GM23338 (cell line): ENCODE results near the gene KYAT1. TPM values are rescaled to one million over a fixed set of nuclear protein-coding genes. Genes with fewer than 3 reads are reported as not detected.

Source experiments
- ATAC-seq: fragments of 200-7000 bp; cut with Tn5 transposase; 3 replicates; pipeline ENCODE4 v1.9.1; 2020
- DNase-seq: peaks from one replicate; pipeline ENCODE4 v3.0.0-alpha.2; 2015; ENCODE audit warnings: low spot score
- H2AFZ ChIP-seq: fragments of 200-600 bp; sonication (generic); 2 replicates; pipeline ENCODE4 v1.8.0; 2016; ENCODE audit warnings: antibody characterized with exemption, mild to moderate bottlenecking, moderate library complexity
- H3F3A ChIP-seq: fragments of 200-600 bp; sonication (generic); replicated peaks from 2 replicates; pipeline ENCODE4 v1.8.0; 2017; ENCODE audit warnings: antibody characterized with exemption, mixed run types, low read depth
- H3K27ac ChIP-seq: fragments of 200-600 bp; sonication (generic); 2 replicates; pipeline ENCODE4 v1.6.1; 2016; ENCODE audit warnings: low read depth
- H3K27me3 ChIP-seq: fragments of 200-600 bp; sonication (generic); 2 replicates; pipeline ENCODE4 v1.8.0; 2016; ENCODE audit warnings: mild to moderate bottlenecking, mixed run types, moderate library complexity; ENCODE audit not compliant: insufficient read depth
- H3K36me3 ChIP-seq: fragments of 200-600 bp; sonication (generic); 2 replicates; pipeline ENCODE4 v1.8.0; 2016; ENCODE audit warnings: mild to moderate bottlenecking; ENCODE audit not compliant: insufficient read depth
- H3K4me1 ChIP-seq: fragments of 200-600 bp; sonication (generic); 2 replicates; pipeline ENCODE4 v1.8.0; 2016; ENCODE audit warnings: mild to moderate bottlenecking, moderate library complexity; ENCODE audit not compliant: insufficient read depth
- H3K4me2 ChIP-seq: fragments of 200-600 bp; sonication (generic); 2 replicates; pipeline ENCODE4 v1.7.1; 2017; ENCODE audit warnings: mixed run types
- H3K4me3 ChIP-seq: fragments of 200-600 bp; sonication (generic); 2 replicates; pipeline ENCODE4 v1.6.1; 2016; ENCODE audit warnings: mixed run types
- H3K79me2 ChIP-seq: fragments of 200-600 bp; sonication (generic); replicated peaks from 2 replicates; pipeline ENCODE4 v1.8.0; 2017; ENCODE audit warnings: mild to moderate bottlenecking; ENCODE audit not compliant: insufficient read depth
- H3K9me2 ChIP-seq: fragments of 200-600 bp; sonication (generic); 2 replicates; pipeline ENCODE4 v1.8.0; 2017; ENCODE audit not compliant: insufficient read depth
- H4K20me1 ChIP-seq: fragments of 200-600 bp; sonication (generic); replicated peaks from 2 replicates; pipeline ENCODE4 v1.8.0; 2017; ENCODE audit warnings: mild to moderate bottlenecking; ENCODE audit not compliant: insufficient read depth
- H3K27ac Mint-ChIP-seq: 2 replicates; pipeline ENCODE4 v1.8.0; 2020; ENCODE audit warnings: inconsistent platforms, mild to moderate bottlenecking, moderate library complexity, mixed read lengths
- H3K27me3 Mint-ChIP-seq: 3 replicates; pipeline ENCODE4 v1.8.0; 2022; ENCODE audit warnings: low read depth, mild to moderate bottlenecking, moderate library complexity, mixed read lengths, inconsistent platforms; ENCODE audit not compliant: insufficient read depth, poor library complexity
- H3K36me3 Mint-ChIP-seq: 3 replicates; pipeline ENCODE4 v1.8.0; 2021; ENCODE audit warnings: low read depth, mild to moderate bottlenecking, inconsistent platforms, moderate library complexity, mixed read lengths
- H3K4me1 Mint-ChIP-seq: 3 replicates; pipeline ENCODE4 v1.8.0; 2020; ENCODE audit warnings: mild to moderate bottlenecking, inconsistent platforms, mixed read lengths
- H3K4me3 Mint-ChIP-seq: 3 replicates; pipeline ENCODE4 v1.8.0; 2021; ENCODE audit warnings: moderate library complexity, mild to moderate bottlenecking, inconsistent platforms, mixed read lengths
- H3K9me3 Mint-ChIP-seq: 3 replicates; pipeline ENCODE4 v1.8.0; 2020; ENCODE audit warnings: moderate library complexity, mild to moderate bottlenecking, inconsistent platforms, mixed read lengths
- CREB1 ChIP-seq: fragments of 250-450 bp; sonication (Bioruptor Pico); IDR thresholded peaks from 2 replicates; pipeline ENCODE4 v1.5.0; 2020; ENCODE audit warnings: low read depth, mild to moderate bottlenecking, moderate library complexity
- CTCF ChIP-seq, 2 experiments: fragments of 200-600 bp in 1 of 2; sonication (generic) in 1 of 2; conservative IDR thresholded peaks; 2 replicates each; pipeline versions ENCODE4 v1.5.1 to v1.6.1; 2016 to 2017; ENCODE audit warnings: antibody characterized with exemption in 2 of 2, low read depth in 2 of 2, mild to moderate bottlenecking in 2 of 2, moderate library complexity in 1 of 2
- EZH2 ChIP-seq: fragments of 200-600 bp; sonication (generic); IDR thresholded peaks from one replicate; pipeline ENCODE4 v1.8.0; 2017; ENCODE audit warnings: antibody characterized with exemption, mild to moderate bottlenecking, low read depth; ENCODE audit not compliant: unreplicated experiment
- EZH2phosphoT487 ChIP-seq: fragments of 200-600 bp; sonication (generic); IDR thresholded peaks from one replicate; pipeline ENCODE4 v1.8.1; 2018; ENCODE audit warnings: antibody characterized with exemption; ENCODE audit not compliant: unreplicated experiment
- STAT1 ChIP-seq: IDR thresholded peaks from one replicate; pipeline ENCODE4 v1.6.1; 2016; ENCODE audit warnings: antibody characterized with exemption; ENCODE audit not compliant: unreplicated experiment
- ZNF114 ChIP-seq: fragments of 250-450 bp; sonication (Bioruptor Pico); IDR thresholded peaks from 2 replicates; pipeline ENCODE4 v1.5.0; 2020; ENCODE audit warnings: mild to moderate bottlenecking, moderate library complexity
- ZNF331 ChIP-seq: fragments of 250-450 bp; sonication (Bioruptor Pico); IDR thresholded peaks from 2 replicates; pipeline ENCODE4 v1.5.0; 2020; ENCODE audit warnings: low read depth, mild to moderate bottlenecking, moderate library complexity
- ZNF462 ChIP-seq: fragments of 250-450 bp; sonication (Bioruptor Pico); IDR thresholded peaks from 2 replicates; pipeline ENCODE4 v1.5.0; 2020; ENCODE audit warnings: mild to moderate bottlenecking, moderate library complexity
- polyA plus RNA-seq: library from polyadenylated mRNA; unstranded; fragments of >200 nt; fragmentation: Nextera tagmentation; extraction: Ambion mirVana; gene quantifications from 2 replicates; pipeline ENCODE4 v1.2.1, GENCODE V29; 2016
- total RNA-seq: library from RNA; depleted of rRNA; stranded (reverse); fragments of >200 nt; shearing (Covaris generic); gene quantifications from 2 replicates; pipeline ENCODE4 v1.2.3, GENCODE V29; 2014
- TF ChIP-seq, protein P1 (sequence below): IDR thresholded peaks from 2 replicates; pipeline ENCODE4 v1.6.1; 2016; ENCODE audit warnings: antibody characterized with exemption

The KYAT1 gene
- total and polyA plus RNA-seq, 2 experiments from 2014 or later = 26.1 to 34.0 TPM

DNA sequence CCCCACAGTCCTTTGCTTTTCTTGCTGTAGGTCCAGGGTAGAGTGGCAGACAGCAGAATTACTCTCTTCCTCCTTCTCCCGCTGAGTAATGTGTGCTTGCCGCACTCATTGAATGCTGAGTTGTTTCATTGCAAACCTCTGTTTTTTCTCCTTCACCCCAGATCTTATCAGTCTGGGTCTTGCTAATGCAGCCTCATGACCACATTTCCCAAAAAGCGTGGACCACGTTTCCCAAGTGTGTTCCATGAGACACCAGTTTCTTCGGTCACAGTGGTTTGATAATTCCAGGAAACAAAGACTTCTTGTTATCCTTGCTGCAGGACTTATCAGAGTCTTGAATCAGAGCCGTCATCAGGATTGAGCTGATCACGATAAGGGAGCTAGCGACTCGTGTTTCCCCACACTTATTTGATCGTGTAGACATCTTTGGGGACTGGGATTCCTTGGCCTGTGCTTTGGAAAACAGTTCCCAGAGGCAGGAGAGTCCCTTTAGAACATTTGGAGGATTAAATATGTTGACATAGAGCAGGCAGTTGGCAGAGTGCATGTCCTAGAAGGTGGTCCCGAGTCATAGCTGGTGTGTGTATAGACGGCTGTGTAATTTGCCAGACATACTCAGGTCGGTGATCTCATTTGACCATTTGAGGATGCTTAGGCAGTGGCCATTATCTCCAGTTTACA lies 4.6 kb upstream of the KYAT1 start (continued):
- TF ChIP-seq CTCF (conservative IDR thresholded peaks at IDR 0.05; ENCODE audit: low read depth in 2 of 2) = no peak
- TF ChIP-seq, protein P1, sequence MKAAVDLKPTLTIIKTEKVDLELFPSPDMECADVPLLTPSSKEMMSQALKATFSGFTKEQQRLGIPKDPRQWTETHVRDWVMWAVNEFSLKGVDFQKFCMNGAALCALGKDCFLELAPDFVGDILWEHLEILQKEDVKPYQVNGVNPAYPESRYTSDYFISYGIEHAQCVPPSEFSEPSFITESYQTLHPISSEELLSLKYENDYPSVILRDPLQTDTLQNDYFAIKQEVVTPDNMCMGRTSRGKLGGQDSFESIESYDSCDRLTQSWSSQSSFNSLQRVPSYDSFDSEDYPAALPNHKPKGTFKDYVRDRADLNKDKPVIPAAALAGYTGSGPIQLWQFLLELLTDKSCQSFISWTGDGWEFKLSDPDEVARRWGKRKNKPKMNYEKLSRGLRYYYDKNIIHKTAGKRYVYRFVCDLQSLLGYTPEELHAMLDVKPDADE = no peak

- H3K9me2 ChIP-seq = no peaks in the 10 kb centered on the region
- H2AFZ ChIP-seq = no peak overlapping the region
- DNase-seq (no peak), ATAC-seq (no peak)
- Mint-ChIP-seq H3K36me3 (peaks cover 65% of the 10 kb centered on the region), H3K4me3 (no peak overlapping the region), H3K27ac (peak overlapping the region; percentile 93), H3K9me3 (no peaks in the 10 kb centered on the region), H3K27me3 (peaks cover 29% of the 10 kb centered on the region), H3K4me1 (peaks cover 64% of the 10 kb centered on the region)
- H3K4me2 ChIP-seq = no peak overlapping the region
- no peaks in the 10 kb centered on the region for H3K27me3 ChIP-seq
- no peaks in the 10 kb centered on the region; the same call in 1 of the 2 replicates for H3K36me3 ChIP-seq
- peak overlapping the region; percentile 45; the same call in 1 of the 2 replicates for H3K27ac ChIP-seq
- peaks cover 12% of the 10 kb centered on the region for H4K20me1 ChIP-seq
- peaks cover 36% of the 10 kb centered on the region for H3F3A ChIP-seq
- no peak overlapping the region for H3K4me3 ChIP-seq
- peaks cover 23% of the 10 kb centered on the region for H3K4me1 ChIP-seq
- peaks cover 94% of the 10 kb centered on the region for H3K79me2 ChIP-seq
- no peak for TF ChIP-seq EZH2phosphoT487
- no peak for TF ChIP-seq CREB1 (CRISPR knock-in tag)
- TF ChIP-seq, protein P1 = no peak
- no peak for TF ChIP-seq ZNF331 (CRISPR knock-in tag)
- no peak for TF ChIP-seq CTCF (conservative IDR thresholded peaks at IDR 0.05; ENCODE audit: low read depth in 2 of 2)
- no peak for TF ChIP-seq EZH2
- TF ChIP-seq STAT1 = no peak
- no peak for TF ChIP-seq ZNF114 (CRISPR knock-in tag)
- no peak for TF ChIP-seq ZNF462 (CRISPR knock-in tag)
Observed at GRCh38 chr9:128885798-128886197, 4.0 kb upstream of the KYAT1 start.
